RWPE1 (cell line): ENCODE measurements around the gene WDR1.

Experiments
- CTCF ChIA-PET: fragments of 350-600 bp; sonication (Branson Sonifier 250); formaldehyde crosslinking; extraction: SDS; loops from one replicate; lab custom pipeline; 2021; lab: Yijun Ruan, JAX
- POLR2A ChIA-PET: fragments of 400-600 bp; formaldehyde crosslinking; extraction: SDS; loops from one replicate; lab custom pipeline; 2020; ENCODE audit warnings: antibody characterized with exemption; ENCODE audit not compliant: low non-redundant PET; lab: Yijun Ruan, JAX
- DNase-seq: peaks from one replicate; pipeline ENCODE4 v3.0.0; 2012; ENCODE audit warnings: low spot score
- H3K27ac ChIP-seq: fragments of 450-650 bp; 2 replicates; pipeline ENCODE4 v1.5.1; 2017
- TF ChIP-seq, protein P1 (sequence below): fragments of 450-650 bp; conservative IDR thresholded peaks from 2 replicates; pipeline ENCODE4 v1.5.1; 2017; ENCODE audit warnings: low read depth, mild to moderate bottlenecking

Gene WDR1

DNA sequence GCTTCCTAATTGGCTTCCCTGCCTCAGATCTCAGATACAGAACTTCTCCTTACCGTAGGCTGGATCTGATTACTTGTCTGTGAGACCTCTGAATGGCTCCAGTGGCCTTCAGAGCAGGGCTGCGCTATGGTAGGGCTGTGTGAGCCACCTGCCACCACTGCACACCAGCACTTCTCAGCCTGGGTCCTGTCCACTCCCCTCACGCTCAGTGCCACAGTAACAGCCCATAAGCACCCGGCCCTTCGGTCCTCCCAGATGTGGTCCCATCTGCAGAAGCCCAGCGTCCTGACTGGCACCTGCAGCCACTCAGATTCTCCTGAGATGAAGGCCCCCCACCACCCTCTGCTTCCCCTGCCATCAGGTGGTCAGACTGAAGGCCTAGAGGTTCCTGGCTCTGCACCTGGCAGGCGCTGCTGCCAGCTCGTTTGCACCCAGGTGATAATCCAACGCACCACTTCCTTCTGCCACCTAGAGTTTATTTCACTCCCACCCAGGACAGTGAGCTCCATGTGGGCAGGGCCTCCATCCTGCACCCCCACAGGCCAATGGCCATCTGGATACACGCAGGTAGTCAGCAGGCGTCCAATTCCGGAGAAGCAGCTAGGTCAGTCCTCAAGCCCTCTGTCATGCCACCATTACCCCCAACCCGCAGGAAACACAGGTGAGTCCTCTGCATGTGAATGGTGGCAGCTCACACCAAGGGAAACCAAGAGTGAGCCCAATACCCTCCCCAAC, 5.4 kb downstream of the WDR1 start:
- TF ChIP-seq, protein P1, sequence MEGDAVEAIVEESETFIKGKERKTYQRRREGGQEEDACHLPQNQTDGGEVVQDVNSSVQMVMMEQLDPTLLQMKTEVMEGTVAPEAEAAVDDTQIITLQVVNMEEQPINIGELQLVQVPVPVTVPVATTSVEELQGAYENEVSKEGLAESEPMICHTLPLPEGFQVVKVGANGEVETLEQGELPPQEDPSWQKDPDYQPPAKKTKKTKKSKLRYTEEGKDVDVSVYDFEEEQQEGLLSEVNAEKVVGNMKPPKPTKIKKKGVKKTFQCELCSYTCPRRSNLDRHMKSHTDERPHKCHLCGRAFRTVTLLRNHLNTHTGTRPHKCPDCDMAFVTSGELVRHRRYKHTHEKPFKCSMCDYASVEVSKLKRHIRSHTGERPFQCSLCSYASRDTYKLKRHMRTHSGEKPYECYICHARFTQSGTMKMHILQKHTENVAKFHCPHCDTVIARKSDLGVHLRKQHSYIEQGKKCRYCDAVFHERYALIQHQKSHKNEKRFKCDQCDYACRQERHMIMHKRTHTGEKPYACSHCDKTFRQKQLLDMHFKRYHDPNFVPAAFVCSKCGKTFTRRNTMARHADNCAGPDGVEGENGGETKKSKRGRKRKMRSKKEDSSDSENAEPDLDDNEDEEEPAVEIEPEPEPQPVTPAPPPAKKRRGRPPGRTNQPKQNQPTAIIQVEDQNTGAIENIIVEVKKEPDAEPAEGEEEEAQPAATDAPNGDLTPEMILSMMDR = no peak

DNA sequence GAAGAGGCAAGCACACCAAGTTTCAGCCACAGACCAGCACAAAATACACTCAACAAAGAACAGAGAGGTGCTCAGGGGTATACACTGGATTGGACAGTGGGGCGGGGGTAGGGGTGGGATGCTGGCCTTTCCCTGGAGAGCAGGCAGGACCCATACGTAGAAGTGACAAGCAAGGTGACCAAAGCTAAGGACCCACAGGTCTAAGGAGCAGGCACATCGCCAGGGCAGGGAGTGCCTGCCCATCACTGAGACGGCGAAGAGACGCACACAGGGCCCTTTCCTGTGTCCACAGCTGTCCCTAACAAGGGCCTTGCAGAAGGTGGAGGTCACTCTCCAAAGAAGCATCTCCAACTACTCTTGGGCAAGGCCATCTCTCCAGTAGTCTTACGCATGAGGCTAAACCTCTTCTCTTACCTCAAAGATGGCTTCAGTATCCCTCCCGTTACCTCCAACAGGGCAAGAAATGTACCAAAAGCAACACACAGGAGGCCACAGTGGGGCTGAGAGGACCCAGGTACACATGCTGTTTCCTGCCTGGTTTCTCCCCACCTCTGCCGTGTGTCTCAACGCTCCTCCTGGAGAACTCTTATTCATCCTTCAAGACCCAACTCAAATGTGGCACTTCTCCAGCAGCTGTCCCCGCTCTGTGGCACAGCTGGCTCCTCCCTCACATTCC, 6.5 kb downstream of the WDR1 start:
- H3K27ac ChIP-seq = peak overlapping the region; percentile 95

More for the DNA sequence above, 5.4 kb downstream of the WDR1 start:
- no peak for DNase-seq
- peak overlapping the region; percentile 95; the same call in 1 of the 2 replicates for H3K27ac ChIP-seq
- ChIA-PET POLR2A (no interaction called here), CTCF (no interaction called here)

DNA sequence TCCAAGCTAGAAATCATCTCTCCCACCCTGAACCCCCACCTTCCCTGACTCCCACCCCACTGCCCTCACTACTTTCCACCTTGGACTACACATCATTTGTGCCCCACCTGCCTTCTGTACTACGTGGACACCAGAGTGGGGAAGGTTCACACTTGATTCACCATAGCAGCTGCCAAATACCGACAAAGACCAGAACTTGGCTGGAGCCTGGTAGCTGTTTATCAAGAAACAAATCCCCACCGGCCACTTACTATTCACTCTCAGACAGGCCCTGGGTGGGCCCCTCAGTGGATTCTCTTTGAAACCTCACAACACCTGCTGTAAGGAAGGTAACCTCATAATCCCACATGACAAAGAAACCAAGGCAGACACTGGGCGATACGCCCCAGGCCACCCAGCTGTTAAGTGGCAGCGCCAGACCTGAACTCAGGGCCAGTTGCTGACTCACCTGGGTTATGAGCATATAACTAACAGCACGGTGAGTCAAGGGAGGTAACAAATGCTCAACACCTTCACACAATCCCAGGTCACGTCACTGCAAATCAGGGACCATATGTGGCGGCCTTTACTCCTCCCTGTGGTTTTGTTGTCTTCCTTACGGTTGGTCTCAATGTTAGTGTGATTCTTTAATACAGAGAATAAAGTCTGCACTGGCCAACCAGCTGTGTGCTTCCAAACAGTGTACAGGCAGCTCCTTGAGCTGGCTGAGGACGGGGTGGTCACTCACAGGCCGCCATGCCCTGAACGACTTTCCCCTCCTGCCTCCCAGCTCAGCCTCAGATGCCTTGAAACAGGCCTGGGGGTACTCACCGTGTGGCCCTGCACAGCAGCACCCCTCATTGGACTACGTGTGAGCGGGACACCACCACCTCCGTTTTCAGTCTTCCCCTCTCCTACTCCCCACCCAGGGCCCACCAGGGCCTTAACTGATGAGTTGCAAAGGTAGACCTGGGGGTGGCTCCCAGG, 7.5 kb downstream of the WDR1 start:
- DNase-seq = peak; percentile 65
- POLR2A ChIA-PET = interaction anchor here (0.6 kb wide), 1 partner anchor 8 kb away, joined by 4 read pairs; the partner anchor contains the start of gene WDR1
- peak overlapping the region; percentile 95 for H3K27ac ChIP-seq
- TF ChIP-seq, protein P1 = no peak
- CTCF ChIA-PET = no interaction called here

More for the DNA sequence above, 6.5 kb downstream of the WDR1 start:
- DNase-seq = no peak
- POLR2A ChIA-PET = no interaction called here
- TF ChIP-seq, protein P1 = no peak
- CTCF ChIA-PET = no interaction called here

DNA sequence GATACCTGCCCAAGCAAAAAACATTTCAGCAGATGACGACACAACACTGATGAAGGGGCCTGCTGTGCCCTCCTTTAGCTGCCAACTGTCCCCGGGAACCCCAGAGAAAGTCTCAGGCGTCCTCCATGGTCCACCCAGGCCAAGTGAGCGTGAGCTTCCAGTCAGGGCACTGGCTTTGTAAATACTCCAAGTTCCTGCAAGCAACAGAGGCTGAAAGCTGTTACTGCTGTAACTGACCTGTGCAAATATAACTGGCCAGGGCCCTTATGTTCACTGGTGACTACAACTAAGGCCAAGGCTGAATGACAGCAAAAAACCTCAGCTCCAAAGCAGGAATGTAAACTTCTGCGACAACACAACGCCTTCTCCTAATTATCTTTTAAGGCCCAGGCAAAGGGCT, 8.2 kb downstream of the WDR1 start:
- ChIA-PET CTCF (no interaction called here), POLR2A (no interaction called here)
- peak overlapping the region; percentile 95 for H3K27ac ChIP-seq
- no peak for DNase-seq
- TF ChIP-seq, protein P1 = no peak

DNA sequence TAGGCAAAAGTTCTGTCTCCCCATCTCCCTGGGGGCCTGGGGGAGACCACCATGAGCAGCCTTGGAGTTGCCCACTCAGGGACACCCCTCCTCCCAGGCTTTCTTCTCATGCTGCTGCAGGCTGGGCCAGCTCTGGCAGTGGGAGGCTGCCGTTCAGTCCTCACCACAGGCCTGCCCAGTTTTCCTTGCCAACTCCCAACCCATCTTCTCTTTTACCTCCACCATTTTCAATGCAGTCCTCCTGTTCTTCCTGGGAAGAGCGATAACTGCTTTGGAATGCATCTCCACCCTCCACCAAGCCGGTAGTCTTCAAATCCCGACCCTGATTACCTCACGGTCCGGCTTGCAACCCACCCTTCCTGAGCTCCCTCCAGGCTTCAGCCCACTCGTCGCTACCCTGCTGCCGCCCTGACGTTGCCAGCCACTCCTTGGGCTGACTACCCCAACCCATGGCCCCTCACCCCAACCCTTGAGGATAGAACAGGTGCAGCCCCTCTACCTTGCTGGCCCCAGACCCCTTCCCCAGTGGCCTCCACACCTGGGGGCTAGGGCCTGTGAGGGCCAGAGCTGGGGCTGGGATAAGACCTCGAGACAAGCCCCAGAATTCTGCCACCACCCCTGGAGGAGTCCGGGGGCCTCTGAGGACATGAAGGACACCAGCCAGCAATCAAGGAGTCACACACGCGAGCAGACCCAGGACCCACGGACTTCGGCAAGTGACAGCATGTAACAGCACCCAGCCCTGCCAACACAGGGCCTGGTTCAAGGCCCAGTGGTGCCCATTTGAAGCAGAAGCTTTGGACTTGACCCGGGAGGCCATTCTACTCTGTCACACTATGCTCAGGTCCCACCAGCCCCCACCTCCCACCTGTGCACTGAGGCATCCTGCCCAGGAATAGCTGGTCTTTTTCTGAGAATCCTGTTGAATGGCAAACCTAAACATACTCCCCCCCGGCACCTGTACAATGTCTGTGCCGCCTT, 9.2 kb downstream of the WDR1 start:
- TF ChIP-seq, protein P1 = no peak
- peak overlapping the region; percentile 95 for H3K27ac ChIP-seq
- peak; percentile 17 for DNase-seq
- CTCF ChIA-PET = interaction anchor here (0.6 kb wide), 1 partner anchor 26 kb away, joined by 3 read pairs; no protein-coding TSS in a partner anchor
- POLR2A ChIA-PET = interaction anchor here (1.2 kb wide), 1 partner anchor 9 kb away, joined by 3 read pairs; the partner anchor contains the start of gene WDR1
